Measurements from ENCODE around the gene CPEB4. TPM values are rescaled to one million over a fixed set of nuclear protein-coding genes. Genes with fewer than 3 reads are reported as not detected.

The CPEB4 gene
- total and polyA plus RNA-seq, 2 of the 8 experiments (the other 6 are each of a cell fraction or from before 2014, with no cell fraction given): 8.4 to 13.4 TPM

DNA sequence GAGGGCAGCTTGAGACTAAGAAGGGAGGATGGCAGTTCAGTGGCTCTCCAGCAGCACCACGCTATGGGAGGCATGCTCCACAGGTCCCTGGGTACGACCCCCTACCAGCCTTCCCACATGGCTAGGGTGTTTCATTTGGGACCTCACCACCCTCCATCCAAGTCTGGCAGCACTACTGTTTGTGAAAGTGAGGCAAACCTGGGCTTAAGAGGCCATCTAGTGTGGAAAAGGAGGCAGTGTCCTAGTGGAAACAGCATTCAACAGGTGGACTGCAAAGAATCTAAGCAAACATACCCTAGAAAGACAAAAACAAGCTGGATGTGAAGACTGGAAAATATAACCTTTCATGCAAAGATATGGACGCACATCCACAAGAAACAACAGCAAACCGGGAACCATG is 96.1 kb downstream of the CPEB4 start (continued):
- TF ChIP-seq MAFK (IDR thresholded peaks at IDR 0.05; ENCODE audit: low read depth, low read length): no peak
- TF ChIP-seq TEAD4 (IDR thresholded peaks at IDR 0.05; ENCODE audit: low read depth, low read length): no peak
- peak; percentile 96 for TF ChIP-seq RAD21 (IDR thresholded peaks at IDR 0.05 in 1 of 2, conservative IDR thresholded peaks at IDR 0.05 in 1 of 2; ENCODE audit: low read depth in 2 of 2, low read length in 2 of 2)
- TF ChIP-seq NANOG (IDR thresholded peaks at IDR 0.05; ENCODE audit: insufficient read depth, low read depth, low read length, poor library complexity, severe bottlenecking): no peak
- no peak for TF ChIP-seq RXRA (IDR thresholded peaks at IDR 0.05; ENCODE audit: insufficient read depth, low read depth, low read length)

Measured in H1 (cell line).